ENCODE measurements around the gene ATAD3A. TPM values are rescaled to one million over a fixed set of nuclear protein-coding genes. Genes with fewer than 3 reads are reported as not detected.
A peak's percentile ranks its signal among the peaks of the same experiment; 100 is the strongest.
"Not testable (repeated sequence)": the region's sequence is repeated elsewhere in the genome, so short reads cannot be mapped to it uniquely, and the experiment has no call there.

The ATAD3A gene
- total and polyA plus RNA-seq, 2 of the 4 experiments (the other 2 are of a cell fraction): 27.2 to 34.0 TPM

DNA sequence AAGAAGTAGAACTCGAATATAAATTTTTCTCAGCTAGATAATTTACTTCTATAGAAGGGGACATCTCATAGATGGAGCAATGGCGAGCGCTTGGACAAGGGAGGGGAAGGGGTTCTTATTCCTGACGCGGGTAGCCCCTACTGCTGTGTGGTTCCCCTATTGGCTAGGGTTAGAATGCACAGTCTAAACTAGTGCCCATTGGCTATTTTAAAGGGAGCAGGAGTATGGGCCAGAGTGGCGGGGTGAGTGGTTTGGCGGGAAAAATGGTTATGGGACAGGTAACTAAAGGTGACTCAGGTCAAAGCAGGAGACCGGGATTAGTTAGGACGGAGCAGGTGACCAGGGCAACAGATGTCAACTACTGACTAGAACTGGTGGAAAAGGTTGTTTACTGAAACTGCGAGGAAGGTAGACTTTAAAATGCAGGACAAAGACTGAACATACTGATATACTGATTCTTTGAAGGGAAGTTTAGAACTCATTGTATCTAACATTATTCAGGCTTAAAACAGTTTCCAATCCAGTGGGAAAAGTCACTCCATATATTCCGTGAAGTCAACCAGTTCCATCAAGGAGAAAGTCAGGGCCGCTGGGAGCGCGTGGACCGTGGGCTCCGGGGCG, 940 bp upstream of the ATAD3A start:
- Histone ChIP-seq H3K23ac (ENCODE audit: low read depth, low read length) (peak overlapping the region; percentile 82; the same call in 1 of the 2 replicates), H3K9me1 (ENCODE audit: insufficient read depth, low read length) (0 out of 2 replicates have a peak, but pooled peaks cover 4% of the 10 kb centered on the region), H3K4me2 (ENCODE audit: low read depth, low read length) (peak overlapping the region; percentile 94), H2BK120ac (ENCODE audit: low read depth, low read length) (no peak overlapping the region), H2AK5ac (ENCODE audit: low read depth, low read length) (peak overlapping the region; percentile 95), H3K9ac (ENCODE audit: low read depth, low read length) (peak overlapping the region; percentile 91), H3K36me3 (ENCODE audit: control insufficient read depth, insufficient read depth, low read length) (peaks cover 4% of the 10 kb centered on the region), H3K4ac (ENCODE audit: low read depth, low read length) (peak overlapping the region; percentile 93), H3K27me3 (ENCODE audit: control insufficient read depth, insufficient read depth, low read length) (no peaks in the 10 kb centered on the region), H3K56ac (ENCODE audit: extremely low read depth, insufficient read depth, low read length) (peak overlapping the region; percentile 80; the same call in 1 of the 2 replicates), H2AK9ac (replicated peaks; ENCODE audit: low read depth, low read length, poor library complexity) (peak overlapping the region; percentile 95), H2BK5ac (ENCODE audit: low read depth, low read length, poor library complexity, severe bottlenecking) (peak overlapping the region; percentile 95), H2BK20ac (ENCODE audit: low read depth, low read length) (no peak overlapping the region), H4K91ac (ENCODE audit: insufficient read depth, low read depth, low read length) (peak overlapping the region; percentile 92), H3K4me1 (ENCODE audit: control insufficient read depth, insufficient read depth, low read length) (peaks cover 3% of the 10 kb centered on the region; the same call in 1 of the 2 replicates), H3K9me3 (ENCODE audit: control insufficient read depth, insufficient read depth, low read length) (no peaks in the 10 kb centered on the region), H2AFZ (replicated peaks; ENCODE audit: low read length, poor library complexity) (peak overlapping the region; percentile 100), H3K18ac (ENCODE audit: low read depth, low read length) (no peak overlapping the region), H4K20me1 (ENCODE audit: insufficient read depth, low read length) (0 out of 2 replicates have a peak, but pooled peaks cover 4% of the 10 kb centered on the region), H4K8ac (ENCODE audit: low read depth in 2 of 2, low read length in 2 of 2) (peak overlapping the region; percentile 78 to 97), H2BK15ac (ENCODE audit: low read depth, low read length) (no peak overlapping the region), H3K4me3 (ENCODE audit: insufficient read depth, low read depth, low read length) (peak overlapping the region; percentile 89), H3K14ac (replicated peaks; ENCODE audit: low read depth, low read length) (peak overlapping the region; percentile 84), H3K79me1 (ENCODE audit: low read depth in 1 of 2, low read length in 2 of 2) (peaks cover 10 to 20% of the 10 kb centered on the region in 2 experiments), H4K5ac (ENCODE audit: low read depth, low read length) (peak overlapping the region; percentile 95), H3K27ac (ENCODE audit: insufficient read depth, low read length) (peak overlapping the region; percentile 96)
- ChIA-PET POLR2A (ENCODE audit: unreplicated experiment) (no interaction called here), CTCF (no interaction called here)
- in situ Hi-C loops (cut with MboI; ENCODE audit: low sequenced_read_pairs) (no loop called here), dilution Hi-C loops (cut with HindIII; ENCODE audit: low sequenced_read_pairs, unreplicated experiment) (no loop called here), intact Hi-C loops (cut with micrococcal nuclease) (no loop called here)
- BruUV-seq (replicated peaks): no TSS peak
- DNase-seq (peak; percentile 2), ATAC-seq (ENCODE audit: low read depth) (no peak)
- no CpG with 5 or more reads among the region's 17 CpGs for WGBS, 2 experiments (ENCODE audit: extremely low coverage in 2 of 2, insufficient read length in 1 of 2)
- TF ChIP-seq MAFK (IDR thresholded peaks at IDR 0.05; ENCODE audit: low read depth, low read length): no peak
- TF ChIP-seq RAD21 (IDR thresholded peaks at IDR 0.05; ENCODE audit: low read length): no peak
- TF ChIP-seq NFE2L2 (IDR thresholded peaks at IDR 0.05; ENCODE audit: low read depth, low read length): no peak
- no peak for TF ChIP-seq POLR2A (IDR thresholded peaks at IDR 0.05; ENCODE audit: low read depth, low read length)
- TF ChIP-seq SMC3 (IDR thresholded peaks at IDR 0.05; ENCODE audit: low read depth, low read length): no peak
- TF ChIP-seq, protein P1, sequence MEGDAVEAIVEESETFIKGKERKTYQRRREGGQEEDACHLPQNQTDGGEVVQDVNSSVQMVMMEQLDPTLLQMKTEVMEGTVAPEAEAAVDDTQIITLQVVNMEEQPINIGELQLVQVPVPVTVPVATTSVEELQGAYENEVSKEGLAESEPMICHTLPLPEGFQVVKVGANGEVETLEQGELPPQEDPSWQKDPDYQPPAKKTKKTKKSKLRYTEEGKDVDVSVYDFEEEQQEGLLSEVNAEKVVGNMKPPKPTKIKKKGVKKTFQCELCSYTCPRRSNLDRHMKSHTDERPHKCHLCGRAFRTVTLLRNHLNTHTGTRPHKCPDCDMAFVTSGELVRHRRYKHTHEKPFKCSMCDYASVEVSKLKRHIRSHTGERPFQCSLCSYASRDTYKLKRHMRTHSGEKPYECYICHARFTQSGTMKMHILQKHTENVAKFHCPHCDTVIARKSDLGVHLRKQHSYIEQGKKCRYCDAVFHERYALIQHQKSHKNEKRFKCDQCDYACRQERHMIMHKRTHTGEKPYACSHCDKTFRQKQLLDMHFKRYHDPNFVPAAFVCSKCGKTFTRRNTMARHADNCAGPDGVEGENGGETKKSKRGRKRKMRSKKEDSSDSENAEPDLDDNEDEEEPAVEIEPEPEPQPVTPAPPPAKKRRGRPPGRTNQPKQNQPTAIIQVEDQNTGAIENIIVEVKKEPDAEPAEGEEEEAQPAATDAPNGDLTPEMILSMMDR (conservative IDR thresholded peaks at IDR 0.05; ENCODE audit: low read depth, low read length): no peak
- no peak for TF ChIP-seq CEBPB (IDR thresholded peaks at IDR 0.05; ENCODE audit: low read depth, low read length)

DNA sequence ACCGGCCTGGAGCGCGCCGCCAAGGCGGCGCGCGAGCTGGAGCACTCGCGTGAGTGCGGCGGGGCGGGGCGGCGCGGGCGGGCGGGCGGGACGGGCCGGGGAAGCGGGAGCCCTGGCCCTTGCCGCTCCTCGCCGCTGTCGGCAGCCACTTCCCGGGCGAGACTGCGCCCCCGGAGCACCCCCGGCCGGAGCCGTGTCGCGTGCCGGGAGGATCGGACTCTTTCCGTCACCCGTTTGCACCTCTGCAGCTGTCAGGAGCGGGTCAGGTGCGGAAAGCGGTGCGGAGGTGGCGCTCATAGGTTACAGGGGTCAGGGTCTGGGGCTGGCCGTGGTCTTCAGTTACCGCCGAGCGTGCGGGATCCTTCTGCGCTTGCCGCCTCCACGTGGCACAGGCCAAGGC, 463 bp downstream of the ATAD3A start:
- Histone ChIP-seq H3K9ac (ENCODE audit: low read depth, low read length) (peak overlapping the region; percentile 86; the same call in 1 of the 2 replicates), H3K27ac (ENCODE audit: insufficient read depth, low read length) (peak overlapping the region; percentile 64; the same call in 1 of the 2 replicates), H3K4me2 (ENCODE audit: low read depth, low read length) (peak overlapping the region; percentile 69), H3K4me3 (ENCODE audit: insufficient read depth, low read depth, low read length) (peak overlapping the region; percentile 84), H3K79me1 (ENCODE audit: low read depth in 1 of 2, low read length in 2 of 2) (peaks cover 10 to 20% of the 10 kb centered on the region in 2 experiments)
- H3K56ac ChIP-seq (ENCODE audit: extremely low read depth, insufficient read depth, low read length); H3K36me3 ChIP-seq (ENCODE audit: control insufficient read depth, insufficient read depth, low read length); H2AK5ac ChIP-seq (ENCODE audit: low read depth, low read length); intact Hi-C loops (cut with micrococcal nuclease); H3K9me3 ChIP-seq (ENCODE audit: control insufficient read depth, insufficient read depth, low read length); H4K8ac ChIP-seq (ENCODE audit: low read depth in 2 of 2, low read length in 2 of 2); H2AK9ac ChIP-seq (replicated peaks; ENCODE audit: low read depth, low read length, poor library complexity); H3K23ac ChIP-seq (ENCODE audit: low read depth, low read length); POLR2A ChIA-PET (ENCODE audit: unreplicated experiment); dilution Hi-C loops (cut with HindIII; ENCODE audit: low sequenced_read_pairs, unreplicated experiment); CTCF ChIA-PET; in situ Hi-C loops (cut with MboI; ENCODE audit: low sequenced_read_pairs); H2AFZ ChIP-seq (replicated peaks; ENCODE audit: low read length, poor library complexity); H2BK5ac ChIP-seq (ENCODE audit: low read depth, low read length, poor library complexity, severe bottlenecking); H3K27me3 ChIP-seq (ENCODE audit: control insufficient read depth, insufficient read depth, low read length); H4K20me1 ChIP-seq (ENCODE audit: insufficient read depth, low read length); H2BK20ac ChIP-seq (ENCODE audit: low read depth, low read length); H3K9me1 ChIP-seq (ENCODE audit: insufficient read depth, low read length); H3K4ac ChIP-seq (ENCODE audit: low read depth, low read length); H3K4me1 ChIP-seq (ENCODE audit: control insufficient read depth, insufficient read depth, low read length); H2BK15ac ChIP-seq (ENCODE audit: low read depth, low read length); H3K18ac ChIP-seq (ENCODE audit: low read depth, low read length); H2BK120ac ChIP-seq (ENCODE audit: low read depth, low read length); DNase-seq; H3K14ac ChIP-seq (replicated peaks; ENCODE audit: low read depth, low read length); H4K91ac ChIP-seq (ENCODE audit: insufficient read depth, low read depth, low read length); BruUV-seq (replicated peaks); H4K5ac ChIP-seq (ENCODE audit: low read depth, low read length): not testable (repeated sequence)
- no CpG with 5 or more reads among the region's 52 CpGs for WGBS, 2 experiments (ENCODE audit: extremely low coverage in 2 of 2, insufficient read length in 1 of 2)
- peak; percentile 15 for ATAC-seq (ENCODE audit: low read depth)

All from IMR-90 (cell line).